ENCODE measurements around the gene SLC9A1. TPM values are rescaled to one million over a fixed set of nuclear protein-coding genes. Genes with fewer than 3 reads are reported as not detected.

Gene SLC9A1
- total and polyA plus RNA-seq, 12 donors, result 9.4 to 34.4 (median 20.7) TPM

- DNase-seq (no peak), ATAC-seq (no peak)
- TF ChIP-seq, protein P1, sequence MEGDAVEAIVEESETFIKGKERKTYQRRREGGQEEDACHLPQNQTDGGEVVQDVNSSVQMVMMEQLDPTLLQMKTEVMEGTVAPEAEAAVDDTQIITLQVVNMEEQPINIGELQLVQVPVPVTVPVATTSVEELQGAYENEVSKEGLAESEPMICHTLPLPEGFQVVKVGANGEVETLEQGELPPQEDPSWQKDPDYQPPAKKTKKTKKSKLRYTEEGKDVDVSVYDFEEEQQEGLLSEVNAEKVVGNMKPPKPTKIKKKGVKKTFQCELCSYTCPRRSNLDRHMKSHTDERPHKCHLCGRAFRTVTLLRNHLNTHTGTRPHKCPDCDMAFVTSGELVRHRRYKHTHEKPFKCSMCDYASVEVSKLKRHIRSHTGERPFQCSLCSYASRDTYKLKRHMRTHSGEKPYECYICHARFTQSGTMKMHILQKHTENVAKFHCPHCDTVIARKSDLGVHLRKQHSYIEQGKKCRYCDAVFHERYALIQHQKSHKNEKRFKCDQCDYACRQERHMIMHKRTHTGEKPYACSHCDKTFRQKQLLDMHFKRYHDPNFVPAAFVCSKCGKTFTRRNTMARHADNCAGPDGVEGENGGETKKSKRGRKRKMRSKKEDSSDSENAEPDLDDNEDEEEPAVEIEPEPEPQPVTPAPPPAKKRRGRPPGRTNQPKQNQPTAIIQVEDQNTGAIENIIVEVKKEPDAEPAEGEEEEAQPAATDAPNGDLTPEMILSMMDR (IDR thresholded peaks at IDR 0.05), result no peak
- H3K4me3 ChIP-seq, result no peak overlapping the region
- no peaks in the 10 kb centered on the region for H3K27me3 ChIP-seq
- peak overlapping the region in 8 of 10 donors; percentile 56 to 88 (median 67) for H3K27ac ChIP-seq
- no peaks in the 10 kb centered on the region for H3K9me3 ChIP-seq
- intact Hi-C loops (cut with DNase I), result loop anchor here in 1 of 10 donors (5.0 kb wide), 1 partner anchor 334 kb away; no protein-coding TSS in a partner anchor
- H3K4me1 ChIP-seq, result peaks cover 4 to 89% (median 56%) of the 10 kb centered on the region in 9 donors
- H3K36me3 ChIP-seq, result peaks cover 0 to 8% (median 0%) of the 10 kb centered on the region in 9 donors
- 90 to 92% methylated on average over 5 of the region's 5 CpGs for WGBS, 2 donors
Observed at GRCh38 chr1:27133158-27133557, 21.8 kb downstream of the SLC9A1 start.

DNA sequence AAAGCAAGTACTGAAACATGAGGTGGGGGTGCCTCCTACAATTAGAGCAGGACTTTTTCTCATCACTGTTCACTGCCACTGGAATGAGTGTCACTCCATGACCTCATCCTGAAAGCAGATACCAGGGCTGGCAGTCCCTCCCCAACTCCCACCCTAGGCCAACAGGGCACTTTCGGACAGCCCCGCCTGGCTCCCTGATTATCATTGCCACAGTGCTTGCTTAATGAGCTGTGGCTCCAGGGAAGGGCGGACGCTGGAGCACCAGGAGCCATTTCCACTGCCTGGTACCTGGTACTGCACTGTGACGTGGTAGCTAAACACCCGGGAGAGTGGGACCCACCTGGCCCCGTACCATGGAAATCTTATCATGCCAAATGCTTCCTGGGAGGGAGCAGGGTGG is 22.3 kb downstream of the SLC9A1 start:
- DNase-seq (peak in 1 of 2 donors; percentile 51), ATAC-seq (peak; percentile 16 to 77 (median 51))
- Histone ChIP-seq H3K9me3 (no peaks in the 10 kb centered on the region), H3K27me3 (no peaks in the 10 kb centered on the region), H3K36me3 (peaks cover 0 to 12% (median 0%) of the 10 kb centered on the region in 9 donors), H3K4me1 (peaks cover 0 to 83% (median 51%) of the 10 kb centered on the region in 9 donors), H3K4me3 (no peak overlapping the region), H3K27ac (peak overlapping the region in 8 of 10 donors; percentile 56 to 88 (median 67))
- intact Hi-C loops (cut with DNase I), result loop anchor here in 1 of 10 donors (5.0 kb wide), 1 partner anchor 335 kb away; no protein-coding TSS in a partner anchor
- TF ChIP-seq, protein P1 (IDR thresholded peaks at IDR 0.05), result no peak
- 62 to 68% methylated on average over 7 of the region's 7 CpGs for WGBS, 2 donors

DNA sequence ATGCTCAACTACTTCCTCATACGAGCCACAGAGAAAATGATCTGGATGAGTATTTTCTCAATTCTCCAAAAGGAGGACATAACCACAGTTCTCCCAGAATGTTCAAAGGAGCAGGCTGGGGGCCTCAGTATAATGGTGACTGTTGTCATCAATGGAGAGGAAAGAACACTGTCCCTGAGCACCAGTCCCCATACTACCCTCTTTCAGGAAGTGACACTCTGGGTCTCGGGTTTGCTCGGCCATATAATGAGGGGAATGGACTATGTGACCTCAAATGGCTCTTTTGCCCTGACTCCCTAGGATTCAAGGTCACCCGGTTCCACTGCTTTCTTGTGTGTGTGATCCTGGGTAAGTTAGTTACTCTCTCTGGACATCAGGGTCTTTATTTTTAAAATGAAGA is 22.8 kb downstream of the SLC9A1 start:
- intact Hi-C loops (cut with DNase I), result loop anchor here in 1 of 10 donors (5.0 kb wide), 1 partner anchor 335 kb away; no protein-coding TSS in a partner anchor

DNA sequence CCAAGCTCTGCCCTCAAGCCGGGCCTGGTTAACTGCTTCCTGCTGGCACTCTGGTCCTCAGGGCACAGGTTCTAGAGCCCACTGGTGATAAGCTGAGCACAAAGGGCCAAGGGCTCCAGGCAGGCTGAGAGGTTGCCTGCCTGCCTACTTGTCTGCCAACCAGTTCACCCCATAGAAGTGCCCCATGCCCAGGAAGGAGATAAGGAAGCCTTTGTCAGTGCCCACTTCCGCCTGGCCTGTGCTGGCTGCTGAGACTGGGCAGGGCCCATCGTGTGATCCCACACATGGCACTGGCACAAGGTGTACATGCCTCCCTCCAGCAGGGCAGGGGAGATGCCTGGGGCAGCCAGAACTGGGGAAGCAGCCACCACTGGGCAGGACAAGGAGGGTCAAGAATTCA is 24.1 kb downstream of the SLC9A1 start:
- Histone ChIP-seq H3K27me3 (no peaks in the 10 kb centered on the region), H3K4me1 (peaks cover 0 to 65% (median 34%) of the 10 kb centered on the region in 9 donors), H3K27ac (peak overlapping the region in 8 of 10 donors; percentile 11 to 88 (median 62)), H3K36me3 (peaks cover 0 to 14% (median 0%) of the 10 kb centered on the region in 9 donors), H3K9me3 (no peaks in the 10 kb centered on the region), H3K4me3 (no peak overlapping the region)
- TF ChIP-seq, protein P1 (IDR thresholded peaks at IDR 0.05), result no peak
- 56 to 61% methylated on average over 3 of the region's 3 CpGs for WGBS, 2 donors
- DNase-seq (peak; percentile 65 to 72), ATAC-seq (peak; percentile 89 to 96 (median 91))
- intact Hi-C loops (cut with DNase I), result loop anchor here in 2 of 10 donors (2.0 to 5.0 kb wide), 2 partner anchors 22 to 337 kb away; no protein-coding TSS in a partner anchor

More for the DNA sequence above, 22.8 kb downstream of the SLC9A1 start:
- peak overlapping the region in 8 of 10 donors; percentile 56 to 88 (median 67) for H3K27ac ChIP-seq
- H3K4me1 ChIP-seq, result peaks cover 0 to 78% (median 46%) of the 10 kb centered on the region in 9 donors
- H3K9me3 ChIP-seq, result no peaks in the 10 kb centered on the region
- no peak for DNase-seq
- TF ChIP-seq, protein P1 (IDR thresholded peaks at IDR 0.05), result no peak
- peaks cover 0 to 14% (median 0%) of the 10 kb centered on the region in 9 donors for H3K36me3 ChIP-seq
- ATAC-seq, result no peak
- H3K27me3 ChIP-seq, result no peaks in the 10 kb centered on the region
- WGBS, 2 donors, result 68 to 73% methylated on average over 4 of the region's 4 CpGs
- no peak overlapping the region for H3K4me3 ChIP-seq
